ENCODE results near the gene ATP1A1. TPM values are rescaled to one million over a fixed set of nuclear protein-coding genes. Genes with fewer than 3 reads are reported as not detected.

The ATP1A1 gene
- total and polyA plus RNA-seq, 2 experiments from 2014 or later: 665 to 1,350 TPM

DNA sequence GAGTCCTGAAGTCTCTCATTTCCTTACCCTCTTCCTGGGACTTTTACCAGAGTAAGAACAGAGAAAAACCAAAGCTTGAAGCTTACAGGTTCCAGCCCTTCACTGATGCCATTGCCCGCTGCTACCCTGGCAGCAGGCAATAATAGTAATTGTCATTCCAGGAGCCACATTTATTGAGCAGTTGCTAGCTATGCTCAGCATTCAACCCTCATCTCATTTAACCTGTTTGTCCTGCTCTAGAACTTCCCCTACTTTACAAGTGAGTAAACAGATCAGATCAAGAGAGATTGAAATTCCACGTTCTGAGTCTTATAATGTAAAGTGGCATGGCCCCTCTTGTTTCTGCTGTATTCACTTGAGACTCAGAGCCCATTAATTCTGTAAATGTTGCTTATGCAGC lies 80.4 kb downstream of the ATP1A1 start:
- peak overlapping the region; percentile 85 for H3K27ac ChIP-seq
- H3K4me1 ChIP-seq (ENCODE audit: low read depth): peaks cover 51% of the 10 kb centered on the region
- no peak for DNase-seq (ENCODE audit: low read depth in 1 of 2, low spot score in 1 of 2)
- TF ChIP-seq, protein P1, sequence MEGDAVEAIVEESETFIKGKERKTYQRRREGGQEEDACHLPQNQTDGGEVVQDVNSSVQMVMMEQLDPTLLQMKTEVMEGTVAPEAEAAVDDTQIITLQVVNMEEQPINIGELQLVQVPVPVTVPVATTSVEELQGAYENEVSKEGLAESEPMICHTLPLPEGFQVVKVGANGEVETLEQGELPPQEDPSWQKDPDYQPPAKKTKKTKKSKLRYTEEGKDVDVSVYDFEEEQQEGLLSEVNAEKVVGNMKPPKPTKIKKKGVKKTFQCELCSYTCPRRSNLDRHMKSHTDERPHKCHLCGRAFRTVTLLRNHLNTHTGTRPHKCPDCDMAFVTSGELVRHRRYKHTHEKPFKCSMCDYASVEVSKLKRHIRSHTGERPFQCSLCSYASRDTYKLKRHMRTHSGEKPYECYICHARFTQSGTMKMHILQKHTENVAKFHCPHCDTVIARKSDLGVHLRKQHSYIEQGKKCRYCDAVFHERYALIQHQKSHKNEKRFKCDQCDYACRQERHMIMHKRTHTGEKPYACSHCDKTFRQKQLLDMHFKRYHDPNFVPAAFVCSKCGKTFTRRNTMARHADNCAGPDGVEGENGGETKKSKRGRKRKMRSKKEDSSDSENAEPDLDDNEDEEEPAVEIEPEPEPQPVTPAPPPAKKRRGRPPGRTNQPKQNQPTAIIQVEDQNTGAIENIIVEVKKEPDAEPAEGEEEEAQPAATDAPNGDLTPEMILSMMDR (IDR thresholded peaks at IDR 0.05; ENCODE audit: low read depth, low read length): no peak
- no peak overlapping the region for H3K4me3 ChIP-seq
- no peaks in the 10 kb centered on the region for H3K9me3 ChIP-seq (ENCODE audit: low read depth)
- H3K27me3 ChIP-seq: no peaks in the 10 kb centered on the region
- H3K36me3 ChIP-seq: no peaks in the 10 kb centered on the region

DNA sequence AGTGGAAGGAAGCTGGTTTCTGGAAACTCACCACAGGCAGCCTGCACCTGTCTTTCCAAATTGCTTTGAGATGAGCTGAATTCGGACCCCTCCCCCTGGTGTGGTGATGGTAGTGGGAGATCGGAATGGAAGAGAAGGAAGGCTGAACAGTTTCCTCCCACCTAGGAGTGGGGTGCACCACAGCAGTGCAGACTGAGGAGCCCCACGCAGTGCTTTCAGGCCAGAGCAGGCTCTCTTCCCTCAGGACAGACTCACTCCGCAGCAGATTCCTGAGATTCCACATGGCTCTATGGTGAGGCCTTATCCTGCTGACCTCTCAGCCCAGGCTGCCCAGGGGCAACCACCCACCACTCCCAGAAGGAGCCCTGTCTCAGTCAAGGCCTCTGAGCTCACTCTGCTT lies 80.9 kb downstream of the ATP1A1 start:
- DNase-seq (ENCODE audit: low read depth in 1 of 2, low spot score in 1 of 2): peak in 1 of 2 donors; percentile 63
- H3K4me3 ChIP-seq: no peak overlapping the region
- no peaks in the 10 kb centered on the region for H3K27me3 ChIP-seq
- peak overlapping the region; percentile 85 for H3K27ac ChIP-seq
- H3K4me1 ChIP-seq (ENCODE audit: low read depth): peaks cover 51% of the 10 kb centered on the region
- no peaks in the 10 kb centered on the region for H3K9me3 ChIP-seq (ENCODE audit: low read depth)
- TF ChIP-seq, protein P1 (IDR thresholded peaks at IDR 0.05; ENCODE audit: low read depth, low read length): no peak
- no peaks in the 10 kb centered on the region for H3K36me3 ChIP-seq

Other genes with a start within 250 kb of the ATP1A1 start
- gene CD58, start 197.8 kb downstream of the ATP1A1 start, total RNA-seq: 6.1 and 7.8 TPM in 2 replicates
- 17.5 and 20.0 TPM in 2 replicates for gene CD58, start 197.8 kb downstream of the ATP1A1 start, polyA plus RNA-seq

All from cardiac muscle cell (in vitro differentiated cells and primary cell).